ENCODE data around the gene FTO. TPM values are rescaled to one million over a fixed set of nuclear protein-coding genes. Genes with fewer than 3 reads are reported as not detected.

The FTO gene
- total and polyA plus RNA-seq, 2 of the 8 experiments (the other 6 are each of a cell fraction or from before 2014, with no cell fraction given) = 34.5 to 59.8 TPM

DNA sequence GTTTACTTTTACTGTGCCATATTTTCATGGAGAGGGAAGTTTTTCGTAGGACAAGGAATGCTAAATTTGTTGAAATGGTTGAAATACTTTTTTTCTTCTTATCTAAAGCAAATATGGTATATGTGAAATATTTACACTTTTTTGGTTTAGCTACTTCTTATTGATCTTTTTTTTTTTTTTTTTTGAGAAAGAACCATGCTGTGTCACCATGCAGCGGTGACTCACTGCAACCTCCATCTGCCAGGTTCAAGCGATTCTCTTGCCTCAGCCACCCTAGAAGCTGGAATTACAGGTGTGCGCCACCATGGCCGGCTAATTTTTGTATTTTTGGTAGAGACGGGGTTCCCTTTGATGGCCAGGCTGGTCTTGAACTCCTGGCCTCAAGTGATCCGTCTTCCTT lies 100.5 kb downstream of the FTO start:
- no peak overlapping the region for H3K9ac ChIP-seq (replicated peaks in 1 of 4; ENCODE audit: extremely low read depth in 1 of 4, low read depth in 3 of 4, low read length in 3 of 4)
- no peak overlapping the region for H2BK15ac ChIP-seq (ENCODE audit: low read length)
- H3K36me3 ChIP-seq (ENCODE audit: control insufficient read depth in 2 of 4, insufficient read depth in 4 of 4, low read length in 3 of 4) = no peaks in the 10 kb centered on the region
- peaks cover 0 to 3% (median 1%) of the 10 kb centered on the region in 4 experiments; a peak in 3 of 7 replicates for H3K4me1 ChIP-seq (replicated peaks in 1 of 4; ENCODE audit: control insufficient read depth in 3 of 4, insufficient read depth in 4 of 4, low read length in 3 of 4)
- no peak overlapping the region for H3K4me2 ChIP-seq (ENCODE audit: insufficient read depth in 1 of 2, low read depth in 2 of 2, low read length in 2 of 2)
- no peak overlapping the region for H3K14ac ChIP-seq (ENCODE audit: insufficient read length)
- POLR2A ChIA-PET (ENCODE audit: partially characterized antibody) = no interaction called here
- H3K23me2 ChIP-seq (ENCODE audit: low read depth, low read length) = no peaks in the 10 kb centered on the region
- H3K4me3 ChIP-seq (ENCODE audit: extremely low read depth in 1 of 4, insufficient read depth in 2 of 4, low read depth in 3 of 4, low read length in 4 of 4) = no peak overlapping the region
- no peak overlapping the region for H4K8ac ChIP-seq (ENCODE audit: extremely low read depth, insufficient read depth, low read length)
- whole genome bisulfite sequencing, 2 experiments (ENCODE audit: extremely low coverage in 1 of 2, insufficient coverage in 1 of 2, insufficient read length in 1 of 2, insufficient replicate concordance in 2 of 2, low coverage in 1 of 2, low lambda C conversion rate in 2 of 2, missing lambda C conversion rate in 1 of 2) = 77% methylated on average over 7 of the region's 7 CpGs; no CpG with 5 or more reads in 1 of the 2 experiments
- peaks cover 0 to 20% of the 10 kb centered on the region in 2 experiments; a peak in 2 of 4 replicates for H3K79me2 ChIP-seq (ENCODE audit: control insufficient read depth in 1 of 2, insufficient read depth in 2 of 2, low read length in 2 of 2)
- no peak overlapping the region for H3K18ac ChIP-seq (ENCODE audit: extremely low read depth, low read length)
- H2AFZ ChIP-seq (ENCODE audit: low read length) = no peak overlapping the region
- DNase-seq (ENCODE audit: low read depth in 1 of 2, low spot score in 2 of 2) (no peak), FAIRE-seq (no peak)
- H4K5ac ChIP-seq (ENCODE audit: insufficient read length, low read depth, low read length) = no peak overlapping the region
- no peak overlapping the region for H4K91ac ChIP-seq (replicated peaks; ENCODE audit: insufficient read length, low read length)
- no peak overlapping the region for H3K23ac ChIP-seq (ENCODE audit: insufficient read length)
- H3K4ac ChIP-seq (replicated peaks; ENCODE audit: insufficient read length, low read depth, low read length) = no peak overlapping the region
- no peak overlapping the region for H2BK12ac ChIP-seq (ENCODE audit: low read depth, low read length)
- no peak overlapping the region for H3K56ac ChIP-seq (replicated peaks; ENCODE audit: insufficient read length, low read depth, low read length)
- H2BK20ac ChIP-seq (ENCODE audit: low read length) = no peak overlapping the region
- TF ChIP-seq RAD21 (IDR thresholded peaks at IDR 0.05 in 1 of 2, conservative IDR thresholded peaks at IDR 0.05 in 1 of 2; ENCODE audit: low read depth in 2 of 2, low read length in 2 of 2) (no peak), HDAC2 (IDR thresholded peaks at IDR 0.05; ENCODE audit: borderline replicate concordance in 1 of 2, low read depth in 2 of 2, low read length in 2 of 2) (no peak), KDM4A (IDR thresholded peaks at IDR 0.05; ENCODE audit: low read depth, low read length, severe bottlenecking) (no peak), CBX8 (IDR thresholded peaks at IDR 0.05; ENCODE audit: borderline replicate concordance, low read depth, low read length) (no peak), KDM1A (IDR thresholded peaks at IDR 0.05; ENCODE audit: borderline replicate concordance, low read length) (no peak), TBP (IDR thresholded peaks at IDR 0.05; ENCODE audit: low read depth, low read length) (no peak), SIN3A (conservative IDR thresholded peaks at IDR 0.05 in 1 of 2, IDR thresholded peaks at IDR 0.05 in 1 of 2; ENCODE audit: low read depth in 1 of 2, low read length in 2 of 2) (no peak), NANOG (IDR thresholded peaks at IDR 0.05; ENCODE audit: insufficient read depth, low read depth, low read length, poor library complexity, severe bottlenecking) (no peak), SP1 (IDR thresholded peaks at IDR 0.05; ENCODE audit: low read depth, low read length) (no peak), RXRA (IDR thresholded peaks at IDR 0.05; ENCODE audit: insufficient read depth, low read depth, low read length) (no peak), MAFK (IDR thresholded peaks at IDR 0.05; ENCODE audit: low read depth, low read length) (no peak), SIX5 (IDR thresholded peaks at IDR 0.05; ENCODE audit: low read depth, low read length) (no peak)
- TF ChIP-seq, protein P1, sequence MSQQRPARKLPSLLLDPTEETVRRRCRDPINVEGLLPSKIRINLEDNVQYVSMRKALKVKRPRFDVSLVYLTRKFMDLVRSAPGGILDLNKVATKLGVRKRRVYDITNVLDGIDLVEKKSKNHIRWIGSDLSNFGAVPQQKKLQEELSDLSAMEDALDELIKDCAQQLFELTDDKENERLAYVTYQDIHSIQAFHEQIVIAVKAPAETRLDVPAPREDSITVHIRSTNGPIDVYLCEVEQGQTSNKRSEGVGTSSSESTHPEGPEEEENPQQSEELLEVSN (IDR thresholded peaks at IDR 0.05) = no peak
- H3K9me3 ChIP-seq (ENCODE audit: insufficient read depth in 2 of 2, low read depth in 1 of 2, low read length in 1 of 2) = no peaks in the 10 kb centered on the region
- no peaks in the 10 kb centered on the region for H4K20me1 ChIP-seq (replicated peaks in 1 of 2; ENCODE audit: control insufficient read depth in 1 of 2, insufficient read depth in 2 of 2, low read length in 2 of 2)
- no peak overlapping the region for H2AK5ac ChIP-seq (ENCODE audit: low read depth, low read length)
- no peak overlapping the region for H2BK120ac ChIP-seq (replicated peaks; ENCODE audit: low read depth, low read length)
- H3K27ac ChIP-seq (ENCODE audit: low read depth, low read length) = no peak overlapping the region
- no peaks in the 10 kb centered on the region for H3K27me3 ChIP-seq (replicated peaks in 1 of 4; ENCODE audit: control insufficient read depth in 3 of 4, extremely low read depth in 1 of 4, insufficient read depth in 3 of 4, low read length in 3 of 4)
- H2BK5ac ChIP-seq (ENCODE audit: low read depth, low read length) = no peak overlapping the region
- no peaks in the 10 kb centered on the region for H3K79me1 ChIP-seq (ENCODE audit: low read depth, low read length)
- CTCF ChIA-PET (ENCODE audit: partially characterized antibody) = interaction anchor here (0.7 kb wide), 1 partner anchor 249 kb away, joined by 3 read pairs; no protein-coding TSS in a partner anchor

Data from H1 (cell line).